Activated T-cell treated with anti-CD3 and anti-CD28 coated beads, Interleukin-2, amount 50 U/mL, for 24 hours (primary cell): ENCODE measurements around the gene FBXW11.

Experiments
- DNase-seq: peaks from one replicate; pipeline ENCODE4 v3.0.0-alpha.2; 2020
- H3K27ac Mint-ChIP-seq: 2 replicates; pipeline ENCODE4 v1.8.0; 2020; ENCODE audit warnings: mild to moderate bottlenecking, mixed read lengths
- H3K27me3 Mint-ChIP-seq: 2 replicates; pipeline ENCODE4 v1.8.0; 2020; ENCODE audit warnings: mixed read lengths
- H3K36me3 Mint-ChIP-seq: 2 replicates; pipeline ENCODE4 v1.8.0; 2020; ENCODE audit warnings: low read depth, mixed read lengths
- H3K4me1 Mint-ChIP-seq: 2 replicates; pipeline ENCODE4 v1.8.0; 2020; ENCODE audit warnings: low read depth, mixed read lengths
- H3K4me3 Mint-ChIP-seq: 2 replicates; pipeline ENCODE4 v1.8.0; 2020; ENCODE audit warnings: mild to moderate bottlenecking, moderate library complexity, mixed read lengths
- H3K9me3 Mint-ChIP-seq: 2 replicates; pipeline ENCODE4 v1.8.0; 2020; ENCODE audit warnings: mixed read lengths

The FBXW11 gene

GRCh38 chr5:172004824-172005237, 1.6 kb downstream of the FBXW11 start:
- Mint-ChIP-seq H3K4me1 (peaks cover 72% of the 10 kb centered on the region), H3K27ac (peak overlapping the region; percentile 94), H3K36me3 (peaks cover 51% of the 10 kb centered on the region), H3K4me3 (peak overlapping the region; percentile 92), H3K9me3 (no peaks in the 10 kb centered on the region), H3K27me3 (no peaks in the 10 kb centered on the region)
- no peak for DNase-seq

- peaks cover 55% of the 10 kb centered on the region for H3K36me3 Mint-ChIP-seq
- H3K27me3 Mint-ChIP-seq = no peaks in the 10 kb centered on the region
- H3K4me1 Mint-ChIP-seq = peaks cover 78% of the 10 kb centered on the region
- no peak for DNase-seq
- H3K9me3 Mint-ChIP-seq = no peaks in the 10 kb centered on the region
- peak overlapping the region; percentile 94 for H3K27ac Mint-ChIP-seq
- H3K4me3 Mint-ChIP-seq = peak overlapping the region; percentile 92
Measured at GRCh38 chr5:172003746-172004145, 2.7 kb downstream of the FBXW11 start.

- Mint-ChIP-seq H3K4me3 (peak overlapping the region; percentile 92), H3K4me1 (peaks cover 75% of the 10 kb centered on the region), H3K27ac (peak overlapping the region; percentile 94), H3K9me3 (no peaks in the 10 kb centered on the region), H3K27me3 (no peaks in the 10 kb centered on the region), H3K36me3 (peaks cover 56% of the 10 kb centered on the region)
- no peak for DNase-seq
Measured at GRCh38 chr5:172002840-172003512, 3.5 kb downstream of the FBXW11 start.

DNA sequence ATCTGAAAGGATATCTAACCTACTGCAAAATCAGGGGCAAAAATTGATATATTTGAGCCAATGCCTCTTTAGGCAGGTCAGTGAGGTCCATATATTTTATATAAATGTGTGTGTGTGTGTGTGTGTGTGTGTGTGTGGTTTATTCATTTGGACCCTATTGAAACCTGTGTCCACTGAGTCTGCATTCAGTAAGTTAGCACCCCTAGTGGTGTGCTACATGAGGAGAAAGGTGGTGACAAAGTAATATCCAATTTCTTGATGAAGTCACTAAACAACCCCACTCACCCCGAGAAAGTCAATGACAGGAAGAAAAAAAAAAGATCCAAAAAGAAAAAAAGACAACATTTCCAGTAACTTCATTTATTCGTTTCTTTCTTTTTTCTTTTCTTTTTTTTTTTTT, 4.1 kb downstream of the FBXW11 start:
- peaks cover 75% of the 10 kb centered on the region for H3K4me1 Mint-ChIP-seq
- H3K36me3 Mint-ChIP-seq = peaks cover 61% of the 10 kb centered on the region
- no peaks in the 10 kb centered on the region for H3K27me3 Mint-ChIP-seq
- H3K4me3 Mint-ChIP-seq = no peak overlapping the region
- no peak for DNase-seq
- peak overlapping the region; percentile 65 for H3K27ac Mint-ChIP-seq
- no peaks in the 10 kb centered on the region for H3K9me3 Mint-ChIP-seq

GRCh38 chr5:171999877-172000276, 6.6 kb downstream of the FBXW11 start:
- Mint-ChIP-seq H3K27me3 (no peaks in the 10 kb centered on the region), H3K4me1 (peaks cover 87% of the 10 kb centered on the region), H3K4me3 (no peak overlapping the region), H3K9me3 (no peaks in the 10 kb centered on the region), H3K36me3 (peaks cover 65% of the 10 kb centered on the region), H3K27ac (no peak overlapping the region)
- no peak for DNase-seq

DNA sequence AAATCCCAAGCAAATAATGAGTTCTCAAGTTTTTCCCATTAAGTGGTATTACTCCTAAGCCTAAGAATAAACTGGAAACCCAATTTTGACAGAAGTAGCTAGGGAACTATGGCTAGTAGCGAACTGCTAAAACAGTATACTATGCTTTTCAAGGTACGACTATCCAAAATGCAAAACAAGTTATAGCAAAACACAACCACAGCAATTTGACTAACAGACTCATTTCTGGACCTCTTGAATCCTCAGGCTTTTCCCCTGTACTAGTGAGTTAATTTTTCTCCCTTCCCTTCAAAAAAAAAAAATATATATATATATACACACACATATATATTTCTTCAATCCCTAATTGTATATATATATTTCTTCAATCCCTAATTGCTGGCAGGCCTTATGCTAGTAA, 7.3 kb downstream of the FBXW11 start:
- Mint-ChIP-seq H3K36me3 (peaks cover 67% of the 10 kb centered on the region), H3K4me1 (peaks cover 85% of the 10 kb centered on the region), H3K4me3 (no peak overlapping the region)

GRCh38 chr5:171997011-171997410, 9.4 kb downstream of the FBXW11 start:
- no peak for DNase-seq
- Mint-ChIP-seq H3K36me3 (peaks cover 71% of the 10 kb centered on the region), H3K4me3 (no peak overlapping the region), H3K27ac (no peak overlapping the region), H3K4me1 (peaks cover 77% of the 10 kb centered on the region), H3K9me3 (no peaks in the 10 kb centered on the region), H3K27me3 (no peaks in the 10 kb centered on the region)

More for the DNA sequence above, 7.3 kb downstream of the FBXW11 start:
- Mint-ChIP-seq H3K9me3 (no peaks in the 10 kb centered on the region), H3K27me3 (no peaks in the 10 kb centered on the region), H3K27ac (no peak overlapping the region)
- DNase-seq = no peak

DNA sequence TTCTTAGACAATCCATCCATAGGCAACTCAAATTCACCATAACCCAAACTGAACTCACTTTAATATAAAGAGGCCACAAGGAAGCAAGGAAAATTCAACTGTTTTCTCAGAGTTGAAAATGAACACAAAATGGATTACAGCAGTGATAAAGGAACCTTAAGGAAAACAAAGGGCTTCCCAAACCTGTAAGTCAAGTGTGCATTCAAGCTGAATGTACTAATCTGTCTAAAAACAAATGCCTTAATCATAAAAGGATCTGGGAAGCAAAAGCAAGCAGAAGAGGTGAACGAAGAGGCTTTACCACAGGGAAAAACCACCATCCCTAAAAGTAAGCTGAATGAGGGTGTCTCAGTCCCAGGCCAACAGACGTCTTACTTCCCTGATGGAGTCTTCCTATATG, 13.6 kb downstream of the FBXW11 start:
- H3K4me3 Mint-ChIP-seq = no peak overlapping the region
- peaks cover 71% of the 10 kb centered on the region for H3K4me1 Mint-ChIP-seq
- peaks cover 79% of the 10 kb centered on the region for H3K36me3 Mint-ChIP-seq
- no peaks in the 10 kb centered on the region for H3K27me3 Mint-ChIP-seq
- no peak for DNase-seq
- no peak overlapping the region for H3K27ac Mint-ChIP-seq
- no peaks in the 10 kb centered on the region for H3K9me3 Mint-ChIP-seq

DNA sequence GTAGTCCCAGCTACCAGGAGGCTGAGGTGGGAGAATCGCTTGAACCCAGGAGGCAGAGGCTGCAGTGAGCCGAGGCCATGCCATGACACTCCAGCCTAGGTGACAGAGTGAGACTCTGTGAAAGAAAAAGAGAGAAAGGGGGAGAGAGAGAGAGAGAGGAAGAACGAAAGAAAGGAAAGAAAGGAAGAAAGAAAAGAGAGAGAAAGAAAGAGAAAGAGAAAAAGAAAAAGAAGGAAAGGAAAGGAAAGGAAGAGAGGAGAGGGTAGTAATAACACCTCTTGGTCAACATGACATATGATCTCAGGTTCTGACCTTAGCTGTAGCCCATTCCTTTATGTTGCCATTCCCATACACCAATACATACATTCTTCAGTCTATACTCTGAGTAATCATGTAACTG, 14.1 kb downstream of the FBXW11 start:
- Mint-ChIP-seq H3K4me3 (no peak overlapping the region), H3K27ac (no peak overlapping the region), H3K9me3 (no peaks in the 10 kb centered on the region), H3K4me1 (peaks cover 68% of the 10 kb centered on the region), H3K27me3 (no peaks in the 10 kb centered on the region), H3K36me3 (peaks cover 79% of the 10 kb centered on the region)
- DNase-seq = no peak

GRCh38 chr5:171990713-171991015, 15.8 kb downstream of the FBXW11 start:
- peak overlapping the region; percentile 82 for H3K27ac Mint-ChIP-seq
- H3K27me3 Mint-ChIP-seq = no peaks in the 10 kb centered on the region
- peaks cover 71% of the 10 kb centered on the region for H3K36me3 Mint-ChIP-seq
- DNase-seq = no peak
- H3K4me1 Mint-ChIP-seq = peaks cover 63% of the 10 kb centered on the region
- no peak overlapping the region for H3K4me3 Mint-ChIP-seq
- H3K9me3 Mint-ChIP-seq = no peaks in the 10 kb centered on the region

GRCh38 chr5:171989946-171990712, 16.3 kb downstream of the FBXW11 start:
- Mint-ChIP-seq H3K36me3 (peaks cover 71% of the 10 kb centered on the region), H3K27me3 (no peaks in the 10 kb centered on the region), H3K27ac (peak overlapping the region; percentile 82), H3K4me1 (peaks cover 63% of the 10 kb centered on the region), H3K9me3 (no peaks in the 10 kb centered on the region), H3K4me3 (no peak overlapping the region)
- no peak for DNase-seq

DNA sequence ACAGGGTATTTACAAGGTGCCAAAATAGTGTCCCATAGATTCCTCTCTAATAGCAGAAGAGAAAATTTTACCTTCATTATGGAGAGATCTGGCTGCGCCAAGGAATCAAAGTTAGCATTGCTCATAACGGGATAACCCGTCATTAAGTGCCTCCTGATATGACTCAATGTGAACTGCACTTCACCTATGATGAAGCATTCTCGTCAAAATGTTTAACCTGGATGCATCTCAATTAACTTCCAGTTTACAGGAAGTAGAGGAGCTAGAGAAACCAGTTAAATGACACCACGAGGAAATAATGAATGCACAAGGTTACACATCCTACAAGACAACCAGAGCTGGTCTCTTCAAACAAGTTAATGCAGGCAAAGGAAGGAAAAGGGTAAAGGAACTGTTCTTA, 17.2 kb downstream of the FBXW11 start:
- Mint-ChIP-seq H3K27me3 (no peaks in the 10 kb centered on the region), H3K9me3 (no peaks in the 10 kb centered on the region), H3K27ac (peak overlapping the region; percentile 82), H3K4me3 (peak overlapping the region; percentile 3), H3K36me3 (peaks cover 70% of the 10 kb centered on the region), H3K4me1 (peaks cover 66% of the 10 kb centered on the region)
- no peak for DNase-seq

GRCh38 chr5:171986772-171987171, 19.7 kb downstream of the FBXW11 start:
- Mint-ChIP-seq H3K27me3 (no peaks in the 10 kb centered on the region), H3K9me3 (peaks cover 2% of the 10 kb centered on the region), H3K36me3 (peaks cover 74% of the 10 kb centered on the region), H3K27ac (no peak overlapping the region), H3K4me3 (no peak overlapping the region), H3K4me1 (peaks cover 76% of the 10 kb centered on the region)
- no peak for DNase-seq

- H3K4me3 Mint-ChIP-seq = no peak overlapping the region
- peaks cover 10% of the 10 kb centered on the region for H3K9me3 Mint-ChIP-seq
- no peaks in the 10 kb centered on the region for H3K27me3 Mint-ChIP-seq
- peak overlapping the region; percentile 85 for H3K27ac Mint-ChIP-seq
- peaks cover 76% of the 10 kb centered on the region for H3K36me3 Mint-ChIP-seq
- peaks cover 65% of the 10 kb centered on the region for H3K4me1 Mint-ChIP-seq
- peak; percentile 45 for DNase-seq
Measured at GRCh38 chr5:171984748-171985419, 21.6 kb downstream of the FBXW11 start.

DNA sequence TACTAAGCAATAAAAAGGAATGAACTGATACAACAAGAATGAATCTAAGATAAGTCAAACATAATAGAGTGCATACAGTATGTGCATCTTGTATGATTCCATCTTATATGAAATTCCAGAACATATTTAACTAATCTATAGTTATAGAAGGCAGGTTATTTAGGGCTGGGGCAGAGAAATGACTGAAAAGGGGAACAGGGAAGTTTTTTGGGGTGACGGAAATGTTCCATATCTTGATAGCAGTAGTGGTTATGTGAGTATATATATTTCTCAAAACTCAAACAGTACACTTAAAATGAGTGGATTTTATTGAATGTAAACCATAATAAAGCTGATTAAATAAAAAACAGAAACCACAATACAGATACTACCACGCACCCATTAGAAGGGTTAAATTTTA, 24.6 kb downstream of the FBXW11 start:
- Mint-ChIP-seq H3K27ac (no peak overlapping the region), H3K36me3 (peaks cover 78% of the 10 kb centered on the region), H3K4me3 (no peak overlapping the region), H3K27me3 (no peaks in the 10 kb centered on the region), H3K4me1 (peaks cover 63% of the 10 kb centered on the region), H3K9me3 (peaks cover 20% of the 10 kb centered on the region)
- DNase-seq = no peak
